ENCODE measurements around the gene P3H4.
"Not testable (repeated sequence)": the region's sequence is repeated elsewhere in the genome, so short reads cannot be mapped to it uniquely, and the experiment has no call there.

P3H4 gene

DNA sequence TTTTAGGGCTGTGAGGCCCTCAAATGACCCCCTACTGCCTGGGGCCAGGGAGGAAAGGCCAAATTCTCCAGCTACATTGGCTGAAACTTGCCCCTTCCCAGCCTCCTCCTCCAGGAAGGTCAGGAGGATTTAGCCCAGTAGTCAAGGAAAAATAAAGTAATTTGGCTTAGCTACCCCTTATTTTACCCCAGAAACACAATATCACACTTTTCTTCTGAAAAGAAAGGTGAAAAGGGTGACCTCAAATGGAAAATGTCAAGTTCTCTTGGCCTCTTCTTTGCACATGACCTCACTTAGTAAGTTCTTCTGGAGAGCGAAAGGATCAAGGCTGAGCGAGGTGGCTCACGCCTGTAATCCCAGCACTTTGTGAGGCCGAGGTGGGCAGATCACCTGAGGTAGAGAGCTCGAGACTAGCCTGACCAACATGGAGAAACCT, 17.2 kb downstream of the P3H4 start:
- DNase-seq (ENCODE audit: low read depth in 2 of 2), result no peak

DNA sequence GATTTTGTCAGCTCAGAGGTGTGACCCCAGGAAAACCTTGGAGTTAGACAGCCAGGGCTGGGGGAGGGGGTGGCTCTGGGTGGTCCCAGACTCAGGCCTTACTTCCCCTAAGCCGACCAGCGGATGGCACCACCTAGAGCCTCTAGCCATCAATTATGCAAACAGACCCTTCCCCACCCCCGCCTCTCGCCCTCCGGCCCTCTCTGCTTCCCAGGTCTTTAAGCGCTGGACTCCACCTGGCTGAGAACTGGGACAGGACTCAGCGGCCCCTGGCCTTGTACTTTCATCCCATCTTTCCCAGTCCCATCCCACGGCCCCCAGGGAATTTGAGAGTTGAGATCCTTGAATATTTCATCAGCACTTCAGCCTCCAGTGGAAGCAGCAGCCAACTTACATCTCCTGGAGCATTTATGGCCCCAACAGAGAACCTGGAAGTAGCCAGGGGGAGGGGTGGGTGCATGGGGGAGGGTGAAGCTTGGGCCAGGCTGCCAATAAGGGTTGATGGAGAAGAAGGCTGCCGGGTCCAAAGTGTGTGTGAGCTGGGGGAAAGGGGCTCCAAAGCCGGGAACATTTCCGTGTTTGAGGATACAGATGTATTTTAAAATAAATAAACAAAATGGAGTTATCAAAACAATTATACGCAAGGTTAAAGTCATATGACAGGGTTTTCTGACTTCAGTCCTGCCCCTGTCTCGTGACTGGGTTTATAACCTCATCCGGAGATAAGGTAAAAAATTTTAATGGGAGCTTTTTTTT, 17.8 kb downstream of the P3H4 start:
- no peak for DNase-seq (ENCODE audit: low read depth in 2 of 2)

DNA sequence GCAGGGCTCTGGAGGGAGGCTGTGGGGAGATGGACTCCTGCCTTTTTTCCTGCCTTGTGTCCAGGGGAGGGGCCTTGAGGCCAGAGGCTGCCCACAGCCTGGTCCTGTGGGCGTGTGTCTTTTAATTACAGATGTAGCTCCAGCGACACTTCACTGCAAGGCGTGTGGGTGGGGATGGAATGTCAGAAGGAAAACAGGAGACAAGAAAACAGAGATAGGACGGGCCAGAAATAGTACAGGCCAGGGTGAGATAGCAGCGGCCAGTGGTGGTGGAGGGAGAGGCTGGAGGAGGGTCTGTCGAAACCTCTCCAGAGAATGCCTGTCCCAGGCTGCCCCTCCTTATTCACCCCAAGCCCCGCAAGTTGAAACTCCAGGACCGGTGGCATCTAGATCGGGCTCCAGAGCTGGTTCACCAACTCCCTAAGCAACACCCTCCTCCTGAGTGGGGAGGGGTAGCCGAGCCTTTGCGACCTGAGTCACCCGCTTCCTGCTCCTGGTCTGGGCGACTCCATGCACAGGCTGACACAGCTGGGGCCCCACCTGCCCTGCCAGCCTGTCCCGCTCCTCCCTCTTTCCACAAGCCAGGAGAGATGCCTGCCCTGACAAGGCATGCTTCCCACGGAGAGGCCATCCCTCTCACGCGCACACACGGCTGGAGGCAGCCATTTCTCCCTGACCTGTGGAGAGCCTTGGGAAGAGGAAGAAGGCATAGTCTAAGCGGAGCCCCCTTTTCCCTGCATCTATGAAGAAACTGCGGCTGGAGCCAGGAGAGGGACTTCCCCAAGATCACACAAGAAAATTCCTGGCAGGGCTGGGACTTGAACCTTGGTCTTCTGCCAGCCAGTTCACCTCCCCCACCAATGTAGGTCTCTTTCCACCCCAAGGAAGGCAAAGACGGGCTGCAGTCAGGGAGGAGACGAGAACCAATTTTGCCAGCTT, 18.6 kb downstream of the P3H4 start:
- DNase-seq (ENCODE audit: low read depth in 2 of 2), result no peak

DNA sequence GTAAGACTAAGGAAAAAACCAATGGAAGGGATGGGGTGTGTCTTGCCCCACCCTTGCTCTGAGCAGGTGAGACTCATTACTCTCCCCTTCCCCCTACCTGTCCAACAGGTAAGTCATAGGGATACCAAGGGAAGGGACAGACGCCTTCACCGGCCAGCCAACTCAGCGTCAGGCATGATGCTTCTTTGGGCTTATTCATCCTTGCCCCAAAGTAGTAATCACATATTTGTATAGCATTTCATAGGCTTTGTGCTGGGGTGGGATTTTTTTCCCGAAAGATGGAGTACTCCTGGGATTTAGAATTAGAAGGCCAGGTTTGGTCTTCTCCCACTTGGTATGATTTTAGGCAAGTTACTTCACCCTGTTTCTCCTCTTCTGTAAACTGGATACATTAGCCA, 24.7 kb downstream of the P3H4 start:
- DNase-seq (ENCODE audit: low read depth in 2 of 2), result no peak

DNA sequence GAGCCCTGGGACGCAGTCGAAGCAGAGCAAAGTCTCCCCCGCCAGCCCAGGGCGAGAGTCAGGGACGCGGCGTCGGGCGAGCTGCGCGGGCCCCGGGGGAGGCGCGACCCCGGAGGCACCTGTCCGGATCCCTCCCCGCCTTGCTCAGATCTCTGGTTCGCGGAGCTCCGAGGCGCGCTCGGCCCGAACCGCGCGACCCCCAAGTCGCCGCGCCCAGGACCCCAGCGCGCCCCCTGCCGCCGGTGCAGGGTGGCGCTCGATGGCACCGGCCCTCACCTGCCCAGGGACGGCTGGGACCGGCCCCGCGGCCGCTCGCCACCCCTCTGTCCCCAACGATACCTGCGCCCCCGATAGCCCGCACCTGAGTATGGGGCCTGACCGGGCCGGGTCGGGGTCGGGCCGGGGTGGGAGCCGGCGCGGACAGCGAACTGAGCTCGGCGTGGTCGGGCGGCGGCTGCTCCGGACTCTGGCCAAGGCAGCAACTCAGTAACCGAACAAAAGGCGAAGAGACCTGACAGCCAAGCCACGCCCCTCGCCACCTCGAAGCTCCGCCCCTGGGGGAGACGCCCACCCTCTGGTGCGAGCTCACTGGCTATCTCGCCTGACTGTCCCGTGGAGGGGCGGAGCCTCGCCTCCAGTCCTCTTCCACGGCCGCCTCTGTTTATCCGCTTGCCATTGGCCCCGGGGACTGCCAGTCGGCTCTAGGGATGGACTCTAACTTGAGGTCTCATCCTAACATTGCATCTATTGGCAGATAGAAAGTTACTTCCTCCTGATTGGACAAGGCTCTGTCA, 25.3 kb downstream of the P3H4 start, which contains the start of gene JUP:
TSS of gene JUP (minus strand) at position 485 of the 794 bp plus-strand sequence. CDS start 14,857 bp downstream, outside the sequence.
- DNase-seq (ENCODE audit: low read depth in 2 of 2), result peak; percentile 89 to 93

DNA sequence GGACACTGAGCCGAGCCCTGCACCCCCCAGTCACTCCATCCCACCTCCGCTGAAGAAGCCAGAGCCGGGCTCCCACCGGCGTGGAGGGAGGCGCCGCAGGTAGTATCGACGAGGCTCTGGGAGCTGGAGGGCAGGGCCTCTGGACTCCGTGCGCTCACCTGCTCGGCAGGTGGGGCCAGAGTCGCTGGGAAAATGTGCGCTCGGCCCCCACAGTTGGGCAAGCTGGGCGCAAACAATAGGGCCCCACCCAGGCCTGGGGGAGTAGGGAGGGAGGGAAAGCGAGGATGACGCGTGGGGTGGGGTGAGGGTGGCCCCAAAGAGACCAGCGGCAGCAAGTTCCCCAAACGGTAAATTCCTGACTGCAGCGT, 25.9 kb downstream of the P3H4 start:
- no peak for DNase-seq (ENCODE audit: low read depth in 2 of 2)

DNA sequence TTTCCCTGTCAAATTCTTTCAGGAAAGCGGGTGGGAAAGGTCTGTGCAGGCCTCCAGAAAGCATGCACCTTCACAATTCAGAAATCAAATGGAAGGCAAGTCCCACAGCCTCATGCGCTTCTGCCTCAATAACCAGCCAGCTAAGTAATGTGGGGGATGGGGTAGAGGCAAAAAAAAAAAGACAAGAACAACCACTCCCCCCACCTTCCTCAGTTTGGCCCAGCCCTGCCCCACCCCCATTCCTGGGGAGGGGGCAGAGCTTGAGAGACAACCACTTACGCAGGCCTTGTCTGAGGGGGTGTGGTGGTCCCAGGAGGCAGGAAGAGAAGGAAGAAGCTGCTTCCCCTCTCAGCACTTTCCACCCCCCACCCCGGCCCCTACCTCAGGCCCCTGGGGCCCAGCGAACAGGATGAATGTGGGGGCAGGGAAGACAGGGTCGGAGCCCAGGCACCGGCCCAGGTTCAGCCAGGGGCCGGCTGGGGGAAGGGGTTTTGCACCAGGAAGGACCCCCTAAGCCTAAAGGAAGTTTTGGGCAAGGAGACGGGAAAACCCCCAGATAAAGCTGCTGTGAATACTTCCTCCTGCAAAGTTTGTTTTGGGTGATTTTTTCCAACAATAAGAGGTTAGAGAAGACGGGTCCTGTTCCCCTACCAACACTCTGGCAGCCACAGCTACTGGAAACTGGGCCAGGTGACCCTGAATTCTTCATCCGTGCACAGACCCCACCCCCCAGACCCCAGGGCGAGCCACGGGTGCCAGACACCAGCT, 26.5 kb downstream of the P3H4 start:
- no peak for DNase-seq (ENCODE audit: low read depth in 2 of 2)

DNA sequence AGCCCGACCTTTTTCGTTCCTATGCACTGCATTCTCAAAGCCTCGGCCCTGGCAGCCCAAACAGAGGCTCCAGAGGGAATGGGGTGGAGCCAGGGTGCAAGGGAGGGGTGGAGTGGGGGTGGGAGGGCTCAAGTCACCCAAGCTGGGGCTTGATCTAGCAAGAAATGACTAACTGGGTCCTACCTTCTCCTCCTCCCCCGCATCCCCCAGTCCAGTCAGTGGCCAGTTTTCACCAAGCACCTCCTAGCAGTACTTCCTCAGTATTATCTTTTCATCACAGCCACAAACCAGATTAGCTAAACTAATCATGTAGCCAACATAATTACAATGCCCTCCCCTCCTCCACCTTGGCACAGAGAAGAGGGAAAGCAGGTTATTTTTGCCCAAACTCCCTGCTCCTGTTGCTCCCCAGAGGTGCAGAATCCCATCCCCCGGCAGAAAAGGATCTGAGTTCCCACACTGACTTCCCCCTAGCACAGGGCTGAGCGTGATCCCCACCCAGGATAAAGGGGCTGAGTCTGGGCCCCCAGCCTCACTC, 27.5 kb downstream of the P3H4 start:
- DNase-seq (ENCODE audit: low read depth in 2 of 2), result no peak

DNA sequence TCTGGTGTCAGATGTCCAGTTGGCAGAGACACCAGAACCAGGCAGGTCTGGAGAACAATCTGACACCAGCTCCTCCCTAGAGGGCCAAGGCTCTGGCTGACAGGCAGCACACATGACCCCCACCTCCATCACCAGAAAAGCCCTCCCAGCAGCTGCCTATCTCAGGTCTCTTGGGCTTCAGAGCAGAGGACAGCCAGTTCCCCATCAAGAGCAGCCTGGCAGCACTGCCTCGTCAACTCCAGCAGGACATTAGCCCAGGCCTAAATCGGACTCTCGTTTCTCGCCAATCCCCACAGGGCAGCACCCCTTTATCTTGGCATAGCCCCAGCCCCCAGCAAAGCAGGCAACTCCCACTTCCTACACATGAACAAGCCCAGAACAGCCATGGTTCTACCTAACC, 29.6 kb downstream of the P3H4 start:
- DNase-seq (ENCODE audit: low read depth in 2 of 2), result no peak

DNA sequence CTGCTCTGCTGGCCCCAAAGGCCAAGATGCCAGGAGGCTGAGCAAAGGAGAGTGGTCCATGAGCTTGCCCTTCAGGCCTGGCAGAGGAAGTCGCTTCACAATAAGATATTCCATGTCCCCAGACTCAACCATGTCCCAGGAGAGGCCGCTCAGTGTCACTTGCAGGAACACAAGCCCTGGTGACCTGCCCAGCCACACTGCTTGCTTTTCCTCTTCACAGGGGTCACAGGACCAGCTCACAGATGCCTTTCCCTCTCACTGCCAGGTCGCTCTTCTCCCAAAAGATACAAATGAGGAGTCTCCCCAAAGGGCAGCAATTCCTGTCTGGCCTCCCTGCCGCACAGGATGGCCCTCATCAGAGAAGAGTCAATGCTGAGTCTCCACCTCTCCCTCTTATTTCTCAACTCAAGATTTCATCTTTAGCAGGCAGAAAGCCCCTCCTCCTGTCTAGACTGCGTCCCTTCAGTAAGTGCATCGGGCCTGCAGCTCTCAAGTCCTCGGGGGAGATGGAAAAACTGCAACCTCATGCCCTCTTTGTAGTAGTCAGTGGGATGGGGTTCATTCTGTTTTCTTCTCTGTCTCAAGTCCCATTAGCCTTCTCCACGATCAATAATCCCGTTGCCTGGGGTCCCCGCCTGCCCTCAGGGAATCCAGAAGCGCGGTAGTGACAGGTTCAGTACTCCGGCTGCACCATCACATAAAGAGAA, 30.2 kb downstream of the P3H4 start:
- DNase-seq (ENCODE audit: low read depth in 2 of 2), result no peak

DNA sequence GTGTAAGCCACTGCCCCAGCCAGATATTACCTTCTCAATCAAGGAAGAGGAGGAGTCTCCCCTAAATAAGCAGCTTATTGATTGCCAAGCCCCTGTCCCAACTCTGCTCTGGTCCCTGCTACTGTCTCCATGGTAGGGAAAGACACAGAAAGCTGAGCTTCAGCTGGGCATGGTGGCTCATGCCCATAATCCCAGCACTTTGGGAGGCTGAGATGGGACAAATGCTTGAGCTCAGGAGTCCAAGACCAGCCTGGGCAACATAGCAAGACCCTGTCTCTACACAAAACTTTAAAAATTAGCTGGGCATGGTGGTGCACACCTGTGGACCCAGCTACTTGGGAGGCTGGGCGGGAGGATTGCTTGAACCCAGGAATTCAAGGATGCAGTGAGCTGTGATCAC, 31.8 kb downstream of the P3H4 start:
- DNase-seq (ENCODE audit: low read depth in 2 of 2), result no peak

DNA sequence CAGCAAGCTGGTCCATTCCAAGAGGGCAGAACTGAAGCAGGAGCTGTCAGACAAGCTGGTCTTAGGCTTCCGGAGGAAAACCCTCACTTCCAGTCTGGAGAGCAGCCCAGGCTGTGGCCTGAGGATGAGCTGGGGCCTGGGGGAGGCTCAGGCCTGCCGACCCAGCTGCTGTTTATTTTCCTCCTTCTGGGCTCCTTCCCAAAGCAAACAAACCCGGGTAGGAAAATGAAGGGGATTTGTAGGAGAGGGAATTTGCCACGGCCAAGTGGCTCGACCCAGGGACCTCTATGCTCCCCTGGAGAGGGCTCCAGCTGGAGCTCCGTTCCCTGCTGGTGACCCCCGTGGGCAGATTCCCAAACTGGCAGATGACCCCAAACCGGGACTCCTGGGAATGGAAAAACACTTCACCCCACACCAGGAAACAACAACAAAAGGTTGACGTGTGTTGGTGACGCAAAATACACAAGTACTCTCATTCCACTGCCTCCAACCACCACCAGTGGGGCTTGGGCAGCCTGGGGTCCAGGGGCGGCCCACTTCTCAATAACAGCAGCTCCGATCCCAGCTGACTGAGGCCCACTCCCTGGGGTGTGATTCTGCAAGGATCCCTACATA, 34.1 kb downstream of the P3H4 start:
- DNase-seq (ENCODE audit: low read depth in 2 of 2), result no peak

DNA sequence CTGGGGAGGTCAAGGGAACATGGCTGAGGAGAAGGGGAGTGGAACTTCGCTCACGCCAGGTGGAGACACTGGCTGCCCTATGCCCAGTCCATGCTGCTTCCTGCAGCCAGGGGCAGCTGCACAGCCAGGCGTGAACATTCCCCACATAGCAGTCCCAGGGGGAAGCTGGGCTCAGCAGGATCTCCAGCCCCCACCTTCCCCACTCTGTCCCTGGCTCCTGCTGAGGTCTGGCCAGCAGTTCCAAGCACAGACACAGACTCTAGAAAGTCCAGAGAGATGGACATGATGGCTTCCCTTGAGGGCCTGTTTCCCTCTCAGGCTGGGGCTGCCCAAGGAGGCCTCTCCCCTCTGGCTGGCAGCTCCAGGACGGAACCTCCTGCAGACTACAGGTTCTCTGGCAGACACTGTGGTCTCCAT, 34.6 kb downstream of the P3H4 start:
- no peak for DNase-seq (ENCODE audit: low read depth in 2 of 2)

DNA sequence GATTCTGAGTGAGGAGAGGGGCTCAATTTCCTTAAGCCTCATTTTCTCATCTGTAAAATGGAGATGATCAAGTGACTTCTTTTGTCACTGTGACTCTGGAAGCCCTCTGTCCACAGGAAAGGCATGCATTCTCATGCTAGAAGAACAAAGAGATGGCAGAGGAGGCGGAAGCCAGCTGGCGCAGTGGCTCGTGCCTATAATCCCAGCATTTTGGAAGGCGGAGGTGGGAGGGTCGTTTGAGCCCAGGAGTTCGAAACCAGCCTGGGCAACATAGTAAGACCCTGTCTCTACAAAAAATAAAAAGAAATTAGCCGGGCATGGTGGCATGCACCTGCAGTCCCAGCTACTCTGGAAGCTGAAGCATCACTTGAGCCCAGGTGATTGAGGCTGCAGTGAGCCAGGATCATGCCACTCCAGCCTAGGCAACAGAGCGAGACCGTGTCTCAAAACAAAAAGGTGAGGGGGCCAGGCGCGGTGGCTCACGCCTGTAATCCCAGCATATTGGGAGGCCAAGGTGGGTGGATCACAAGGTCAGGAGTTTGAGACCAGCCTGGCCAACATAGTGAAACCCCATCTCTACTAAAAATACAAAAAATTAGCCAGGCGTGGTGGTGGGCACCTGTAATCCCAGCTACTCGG, 35.4 kb downstream of the P3H4 start:
- DNase-seq (ENCODE audit: low read depth in 2 of 2), result not testable (repeated sequence)

DNA sequence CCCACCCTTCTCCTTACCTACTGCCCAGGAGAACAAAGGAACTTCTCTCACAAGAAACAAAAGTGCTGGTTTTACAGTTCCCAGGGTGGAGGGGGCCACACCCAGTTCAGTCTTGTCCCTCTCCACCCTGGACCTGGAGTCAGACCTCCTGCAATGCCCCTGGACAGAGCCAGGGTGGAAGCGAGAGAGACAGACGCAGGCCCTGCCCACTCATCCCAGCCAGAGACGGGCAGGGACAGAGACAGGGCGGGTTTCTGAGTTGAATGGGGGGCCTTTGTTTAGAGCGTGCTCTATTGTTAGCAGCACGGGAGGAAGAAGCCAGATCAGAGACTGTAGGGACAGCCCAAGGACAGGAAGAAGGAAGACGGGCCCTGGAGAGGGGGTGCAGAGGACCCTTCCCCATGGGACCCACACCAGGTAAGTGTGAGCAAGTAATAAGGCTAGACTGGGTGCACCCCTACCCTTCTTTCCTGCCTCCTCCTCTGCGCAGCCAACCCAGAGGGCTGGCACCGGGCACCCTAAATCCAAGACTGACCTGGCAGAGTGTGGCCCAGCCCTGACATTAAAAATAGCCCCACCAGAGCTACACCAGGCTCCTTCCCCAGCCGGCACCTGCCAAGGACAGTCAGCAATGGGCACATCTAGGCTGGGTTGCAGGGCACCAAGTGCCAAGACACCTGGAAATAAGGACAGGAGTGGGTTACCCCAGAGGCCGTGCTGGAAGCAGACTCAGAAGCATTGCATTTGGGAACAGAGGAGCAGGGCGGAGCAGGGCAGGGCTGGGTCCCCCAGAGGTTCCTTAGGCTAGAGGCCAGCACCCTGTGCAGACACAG, 36.1 kb downstream of the P3H4 start:
- DNase-seq (ENCODE audit: low read depth in 2 of 2), result no peak

DNA sequence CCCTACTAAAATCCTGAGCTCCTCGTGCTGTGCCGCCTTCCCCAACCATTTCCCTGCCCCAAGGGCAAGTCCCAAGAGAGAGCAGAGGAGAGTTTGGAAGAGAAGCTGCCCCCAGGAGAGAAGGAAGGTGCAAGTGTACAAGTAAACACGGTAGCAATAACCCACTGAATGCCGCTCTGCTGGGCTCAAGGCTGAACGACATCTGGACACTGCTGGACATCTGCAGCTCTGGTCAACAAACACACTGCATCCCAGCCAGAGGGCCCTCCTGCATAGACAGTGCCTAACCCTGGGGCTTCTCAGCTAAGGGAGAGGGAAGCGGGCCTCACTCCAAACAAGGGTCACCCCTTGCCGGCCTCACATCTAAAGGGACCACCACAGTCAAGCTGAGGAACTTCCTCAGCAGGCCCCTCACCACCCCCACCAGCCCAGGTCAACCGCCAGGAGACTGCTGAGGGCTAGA, 38.0 kb downstream of the P3H4 start:
- no peak for DNase-seq (ENCODE audit: low read depth in 2 of 2)

DNA sequence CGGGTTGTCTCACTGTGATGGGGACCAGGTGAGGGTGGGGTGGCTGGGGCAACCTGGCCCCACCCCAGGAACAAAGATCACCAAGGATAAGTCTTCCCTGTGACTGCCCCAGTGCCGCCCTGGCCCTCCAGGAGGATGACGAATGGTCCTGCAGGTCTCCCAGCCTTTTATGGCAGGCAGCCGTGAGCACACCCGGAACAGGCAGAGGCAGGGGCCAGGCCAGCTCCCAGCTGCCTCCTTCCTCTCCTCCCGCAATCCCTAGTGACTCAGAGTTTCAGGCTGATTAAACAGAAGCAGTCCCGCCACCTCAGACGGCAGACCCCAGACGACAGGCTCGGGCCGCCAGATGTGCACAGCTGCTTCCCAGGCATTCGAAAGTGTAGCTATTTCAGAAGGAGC, 38.6 kb downstream of the P3H4 start:
- DNase-seq (ENCODE audit: low read depth in 2 of 2), result no peak

DNA sequence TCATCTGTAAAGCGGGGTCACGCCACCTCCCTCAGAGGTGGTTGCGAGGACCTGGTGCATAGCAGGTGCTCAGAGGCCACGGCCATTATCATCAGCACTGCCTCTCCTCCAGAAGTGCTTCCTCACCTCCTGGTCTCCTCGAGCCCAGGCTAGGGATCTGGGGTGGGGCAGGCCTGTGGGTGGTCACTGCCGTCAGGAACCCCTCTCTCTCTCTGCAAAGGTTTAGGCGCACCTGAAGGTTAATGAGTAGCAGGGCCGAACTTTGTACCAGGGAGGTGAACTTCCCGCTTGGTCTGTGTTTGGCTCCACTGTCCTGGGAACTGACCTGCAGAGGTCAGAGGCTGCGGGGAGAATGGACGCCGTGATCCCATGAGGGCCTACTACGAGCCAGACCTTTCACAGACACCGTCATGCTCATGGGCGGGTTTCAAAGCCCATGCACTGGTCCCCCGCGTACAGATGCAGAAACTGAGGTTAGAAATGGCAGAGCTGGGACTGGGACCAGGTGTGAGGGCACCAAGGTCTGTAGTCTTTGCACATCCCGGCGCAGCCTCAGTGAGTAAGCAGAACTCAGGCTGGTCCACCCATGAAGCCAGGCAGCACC, 39.1 kb downstream of the P3H4 start:
- no peak for DNase-seq (ENCODE audit: low read depth in 2 of 2)
